ENCODE measurements around the gene PDIA6.

The PDIA6 gene

GRCh38 chr2:10793816-10794215, 18.8 kb downstream of the PDIA6 start:
- H3K4me3 ChIP-seq (ENCODE audit: low read depth, low read length), result no peak overlapping the region
- ChIA-PET POLR2A (no interaction called here), CTCF (interaction anchor here (1.5 kb wide), 1 partner anchor 11 kb away, joined by 3 read pairs; no protein-coding TSS in a partner anchor)
- no peak for DNase-seq (ENCODE audit: low read depth, low spot score)
- TF ChIP-seq, protein P1, sequence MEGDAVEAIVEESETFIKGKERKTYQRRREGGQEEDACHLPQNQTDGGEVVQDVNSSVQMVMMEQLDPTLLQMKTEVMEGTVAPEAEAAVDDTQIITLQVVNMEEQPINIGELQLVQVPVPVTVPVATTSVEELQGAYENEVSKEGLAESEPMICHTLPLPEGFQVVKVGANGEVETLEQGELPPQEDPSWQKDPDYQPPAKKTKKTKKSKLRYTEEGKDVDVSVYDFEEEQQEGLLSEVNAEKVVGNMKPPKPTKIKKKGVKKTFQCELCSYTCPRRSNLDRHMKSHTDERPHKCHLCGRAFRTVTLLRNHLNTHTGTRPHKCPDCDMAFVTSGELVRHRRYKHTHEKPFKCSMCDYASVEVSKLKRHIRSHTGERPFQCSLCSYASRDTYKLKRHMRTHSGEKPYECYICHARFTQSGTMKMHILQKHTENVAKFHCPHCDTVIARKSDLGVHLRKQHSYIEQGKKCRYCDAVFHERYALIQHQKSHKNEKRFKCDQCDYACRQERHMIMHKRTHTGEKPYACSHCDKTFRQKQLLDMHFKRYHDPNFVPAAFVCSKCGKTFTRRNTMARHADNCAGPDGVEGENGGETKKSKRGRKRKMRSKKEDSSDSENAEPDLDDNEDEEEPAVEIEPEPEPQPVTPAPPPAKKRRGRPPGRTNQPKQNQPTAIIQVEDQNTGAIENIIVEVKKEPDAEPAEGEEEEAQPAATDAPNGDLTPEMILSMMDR (IDR thresholded peaks at IDR 0.05; ENCODE audit: insufficient read depth, low read length, missing control alignments), result no peak

GRCh38 chr2:10792660-10793400, 19.8 kb downstream of the PDIA6 start:
- DNase-seq (ENCODE audit: low read depth, low spot score), result no peak
- TF ChIP-seq, protein P1 (IDR thresholded peaks at IDR 0.05; ENCODE audit: insufficient read depth, low read length, missing control alignments), result no peak
- CTCF ChIA-PET, result interaction anchor here (1.5 to 1.8 kb wide), 2 partner anchors 10 to 40 kb away, joined by 3 to 10 read pairs; no protein-coding TSS in a partner anchor
- no peak overlapping the region for H3K4me3 ChIP-seq (ENCODE audit: low read depth, low read length)
- POLR2A ChIA-PET, result no interaction called here

DNA sequence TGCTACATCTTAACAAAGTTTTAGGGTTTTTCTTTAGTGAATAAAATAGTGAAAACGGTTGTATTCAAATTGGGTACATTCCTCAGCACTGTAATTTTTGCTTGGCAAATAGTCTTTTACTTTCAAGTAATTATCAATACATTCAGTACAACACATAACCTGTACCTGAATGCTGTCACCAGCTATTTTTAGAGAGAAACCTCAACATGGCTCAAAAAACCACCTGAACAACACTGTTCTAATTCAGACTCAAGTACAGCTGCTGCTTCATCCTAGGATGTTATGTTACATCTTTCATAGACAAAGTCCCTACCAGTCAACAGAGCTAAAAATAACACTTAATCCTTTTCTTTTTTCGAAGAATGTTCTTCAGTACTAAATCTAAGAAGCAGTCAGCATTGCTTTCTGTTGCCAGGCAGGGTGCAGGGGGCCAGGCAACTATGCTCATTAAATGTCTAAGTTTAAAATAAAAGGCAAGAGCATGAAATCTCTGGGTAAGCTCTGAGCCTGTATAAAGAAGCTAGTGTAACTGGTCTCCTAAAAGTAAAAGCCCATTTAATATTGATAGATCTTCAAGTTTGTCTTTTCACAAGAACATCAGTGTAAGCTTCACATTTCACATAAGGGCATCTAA, 20.5 kb downstream of the PDIA6 start:
- H3K4me3 ChIP-seq (ENCODE audit: low read depth, low read length), result no peak overlapping the region
- DNase-seq (ENCODE audit: low read depth, low spot score), result no peak
- TF ChIP-seq, protein P1 (IDR thresholded peaks at IDR 0.05; ENCODE audit: insufficient read depth, low read length, missing control alignments), result no peak
- ChIA-PET CTCF (interaction anchor here (0.7 to 1.9 kb wide), 4 partner anchors 10 to 40 kb away, joined by 3 to 10 read pairs (median 4); no protein-coding TSS in a partner anchor), POLR2A (interaction anchor here (0.8 kb wide), 1 partner anchor 12 kb away, joined by 3 read pairs; no protein-coding TSS in a partner anchor)

DNA sequence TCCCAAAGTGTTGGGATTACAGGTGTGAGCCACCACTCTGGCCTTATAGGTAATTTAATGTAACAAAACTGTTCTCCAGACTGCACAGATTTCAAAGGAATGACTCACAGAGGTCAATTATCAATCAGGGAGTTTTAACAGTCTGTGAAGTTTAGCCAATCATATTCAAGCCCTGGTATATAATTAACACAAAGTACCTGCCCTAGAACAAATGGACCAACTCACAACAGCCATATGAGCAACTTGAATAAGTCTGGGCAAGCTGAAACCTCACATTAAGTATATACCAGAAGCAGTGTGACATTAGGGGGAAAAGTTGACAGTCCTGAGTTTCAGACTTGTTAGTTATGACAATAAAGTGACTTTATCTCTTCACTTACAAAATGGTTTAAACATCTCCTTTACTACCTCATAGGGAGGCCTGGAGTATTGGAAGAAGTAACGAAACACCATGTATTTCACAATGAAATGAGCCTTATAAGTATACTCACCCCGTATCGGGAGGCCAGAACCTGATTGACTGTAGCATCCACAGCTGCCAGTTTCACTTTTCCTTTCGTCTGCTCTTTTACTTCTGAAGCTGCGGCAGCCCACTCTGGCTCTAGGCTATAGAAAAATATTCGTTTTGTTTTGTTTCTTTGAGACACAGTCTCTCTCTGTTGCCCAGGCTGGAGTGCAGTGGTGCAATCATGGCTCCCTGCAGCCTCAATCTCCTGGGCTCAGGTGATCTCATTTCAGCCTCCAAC, 22.2 kb downstream of the PDIA6 start:
- ChIA-PET POLR2A (no interaction called here), CTCF (interaction anchor here (1.8 to 1.9 kb wide), 2 partner anchors 8 to 42 kb away, joined by 5 to 10 read pairs; no protein-coding TSS in a partner anchor)
- TF ChIP-seq, protein P1 (IDR thresholded peaks at IDR 0.05; ENCODE audit: insufficient read depth, low read length, missing control alignments), result no peak
- no peak for DNase-seq (ENCODE audit: low read depth, low spot score)
- no peak overlapping the region for H3K4me3 ChIP-seq (ENCODE audit: low read depth, low read length)

DNA sequence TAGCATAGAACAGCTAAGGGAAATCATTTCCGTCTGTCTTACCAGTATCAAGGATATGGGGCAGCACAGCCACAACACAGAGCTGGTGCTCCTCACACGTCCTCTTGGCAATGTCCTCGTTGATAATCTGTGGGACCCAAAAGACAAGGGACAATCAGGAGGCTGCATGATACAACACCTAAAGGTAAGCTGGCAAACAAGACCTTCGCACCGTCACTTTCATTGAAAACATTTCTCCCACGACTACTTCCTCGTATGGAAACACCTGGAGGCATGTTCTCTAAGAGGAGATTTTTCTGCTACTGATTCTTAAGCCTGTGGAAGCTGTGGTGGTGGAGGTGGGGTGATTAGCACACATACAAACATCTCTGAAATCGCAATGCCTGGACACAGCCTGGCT, 23.7 kb downstream of the PDIA6 start:
- no peak overlapping the region for H3K4me3 ChIP-seq (ENCODE audit: low read depth, low read length)
- DNase-seq (ENCODE audit: low read depth, low spot score), result no peak
- TF ChIP-seq, protein P1 (IDR thresholded peaks at IDR 0.05; ENCODE audit: insufficient read depth, low read length, missing control alignments), result no peak
- POLR2A ChIA-PET, result no interaction called here
- CTCF ChIA-PET, result interaction anchor here (0.9 to 1.0 kb wide), 2 partner anchors 23 to 44 kb away, joined by 3 to 4 read pairs; partner anchors contain the start of gene PDIA6

Data from AG04449 (cell line).